Stimulated activated CD8-positive, alpha-beta memory T cell treated with anti-CD3 and anti-CD28 coated beads, Interleukin-12 subunit alpha, Interleukin-12 subunit beta, amount 100 ng/mL, for 24 hours (primary cell): Measurements from ENCODE around the gene SPACA1.
"Not testable (repeated sequence)": the region's sequence is repeated elsewhere in the genome, so short reads cannot be mapped to it uniquely, and the experiment has no call there.

Experiments used
- DNase-seq: peaks from one replicate; pipeline ENCODE4 v3.0.0-alpha.2; 2020; ENCODE audit errors: extremely low read depth

Gene SPACA1, protein sequence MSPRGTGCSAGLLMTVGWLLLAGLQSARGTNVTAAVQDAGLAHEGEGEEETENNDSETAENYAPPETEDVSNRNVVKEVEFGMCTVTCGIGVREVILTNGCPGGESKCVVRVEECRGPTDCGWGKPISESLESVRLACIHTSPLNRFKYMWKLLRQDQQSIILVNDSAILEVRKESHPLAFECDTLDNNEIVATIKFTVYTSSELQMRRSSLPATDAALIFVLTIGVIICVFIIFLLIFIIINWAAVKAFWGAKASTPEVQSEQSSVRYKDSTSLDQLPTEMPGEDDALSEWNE

DNA sequence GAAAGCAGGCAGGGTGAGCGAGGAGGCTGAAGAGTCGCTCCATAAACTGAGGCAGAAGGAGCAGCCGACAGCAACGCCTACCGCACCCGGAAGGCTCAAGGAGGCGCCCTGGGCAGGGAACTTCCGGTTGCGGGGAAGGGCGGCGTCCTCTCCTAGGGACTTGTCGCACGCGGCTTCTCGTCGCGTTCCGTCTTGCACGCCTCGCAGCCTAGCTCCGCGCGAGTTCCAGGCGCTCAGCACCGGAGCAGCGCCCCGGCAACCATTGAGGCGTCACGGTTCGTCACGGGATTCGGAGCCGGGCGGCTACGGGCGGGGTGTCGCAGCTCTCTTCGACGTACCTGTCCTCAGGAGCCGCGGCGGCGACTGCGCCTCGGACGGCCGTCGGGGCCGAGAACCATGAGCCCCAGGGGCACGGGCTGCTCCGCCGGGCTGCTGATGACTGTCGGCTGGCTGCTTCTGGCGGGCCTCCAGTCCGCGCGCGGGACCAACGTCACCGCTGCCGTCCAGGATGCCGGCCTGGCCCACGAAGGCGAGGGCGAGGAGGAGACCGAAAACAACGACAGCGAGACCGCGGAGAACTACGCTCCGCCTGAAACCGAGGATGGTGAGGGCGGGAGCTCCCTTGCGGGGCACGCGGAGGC is at the start of gene SPACA1:
Gene SPACA1, plus strand, starts transcription at position 332 of the 641 bp plus-strand sequence. Its CDS starts 65 bp downstream, at position 397.
- no peak for DNase-seq

DNA sequence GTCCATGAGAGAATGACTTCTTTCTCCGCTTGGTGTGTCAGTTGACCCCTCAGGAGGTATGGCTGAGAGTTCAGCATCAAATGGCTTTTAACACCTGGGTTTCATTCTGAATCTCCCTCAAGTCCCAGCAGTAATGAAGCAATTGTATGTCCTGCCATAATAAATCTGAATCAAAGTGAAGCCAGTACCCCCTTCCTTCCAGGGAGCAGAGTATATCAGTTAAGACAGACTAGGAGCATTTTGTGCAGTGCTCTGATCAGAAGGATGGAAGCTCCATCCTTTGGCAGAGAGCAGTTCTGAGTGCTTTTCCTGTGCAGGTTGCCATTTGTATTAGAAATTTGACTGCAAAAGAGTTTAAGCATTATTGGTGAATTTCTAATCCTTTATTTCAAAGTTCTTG is 46.9 kb upstream of the SPACA1 start:
- no peak for DNase-seq

- not testable (repeated sequence) for DNase-seq
Observed at GRCh38 chr6:88001279-88001678, 46.4 kb upstream of the SPACA1 start.

DNA sequence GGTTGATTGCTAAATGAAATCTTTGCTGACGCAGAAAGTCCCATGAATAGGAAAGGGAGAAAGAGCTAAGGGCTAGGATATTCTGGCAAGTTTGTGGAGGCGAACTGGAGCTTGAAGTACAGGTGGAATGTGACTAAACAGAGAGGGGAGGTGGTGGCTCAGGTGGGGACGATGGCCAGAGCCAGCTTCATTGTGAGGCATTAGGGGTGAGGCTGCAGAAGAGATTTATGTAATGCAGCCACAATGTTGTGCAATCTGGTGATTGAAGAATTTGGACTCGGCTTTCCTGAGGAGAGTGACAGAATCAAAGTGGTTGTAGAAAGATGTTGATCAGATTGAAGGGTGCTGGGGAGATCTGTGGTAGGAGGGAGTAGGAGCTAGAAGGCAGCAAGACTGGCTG is 42.9 kb upstream of the SPACA1 start:
- DNase-seq, result no peak

GRCh38 chr6:88006557-88006956 is 41.1 kb upstream of the SPACA1 start:
- DNase-seq, result no peak

DNA sequence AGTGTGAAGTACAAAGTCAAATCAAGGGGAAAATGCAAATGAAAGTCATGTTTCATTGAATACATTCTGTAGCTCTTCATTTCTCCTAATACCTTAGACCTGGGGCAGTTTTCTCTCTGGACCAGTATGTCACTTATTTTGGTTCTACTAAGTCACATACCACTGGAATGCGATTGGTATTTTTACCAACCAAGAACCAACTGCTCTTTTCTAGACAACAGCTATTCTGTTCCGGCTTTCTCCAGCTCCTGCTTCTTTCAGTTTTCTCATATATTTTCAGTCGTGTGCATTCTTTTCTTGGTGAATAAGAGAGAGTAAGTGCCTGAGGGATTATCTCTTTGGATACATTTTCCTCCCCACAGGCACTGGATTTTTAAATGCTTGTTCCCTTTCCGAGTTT is 39.2 kb upstream of the SPACA1 start:
- DNase-seq, result no peak

DNA sequence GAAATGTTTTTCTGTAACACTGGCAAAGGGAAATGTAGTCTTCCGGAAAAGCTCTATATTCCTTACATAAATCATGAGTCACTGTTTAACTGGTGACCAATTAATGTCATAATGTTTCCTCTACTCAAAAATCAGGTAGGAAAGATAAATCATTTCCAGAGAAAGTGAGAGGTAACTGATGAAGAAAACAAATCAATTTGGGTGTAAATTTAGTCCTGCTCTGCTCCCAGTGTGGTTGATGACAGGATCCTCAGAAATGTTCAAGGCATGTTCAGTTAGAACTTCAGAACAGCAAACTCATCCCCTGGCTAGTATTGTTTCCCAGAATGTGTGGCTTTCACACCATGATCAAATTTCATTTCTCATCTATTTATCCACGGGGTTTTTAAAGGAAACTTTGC is 38.8 kb upstream of the SPACA1 start:
- no peak for DNase-seq

GRCh38 chr6:88013015-88013414 is 34.6 kb upstream of the SPACA1 start:
- DNase-seq, result no peak

DNA sequence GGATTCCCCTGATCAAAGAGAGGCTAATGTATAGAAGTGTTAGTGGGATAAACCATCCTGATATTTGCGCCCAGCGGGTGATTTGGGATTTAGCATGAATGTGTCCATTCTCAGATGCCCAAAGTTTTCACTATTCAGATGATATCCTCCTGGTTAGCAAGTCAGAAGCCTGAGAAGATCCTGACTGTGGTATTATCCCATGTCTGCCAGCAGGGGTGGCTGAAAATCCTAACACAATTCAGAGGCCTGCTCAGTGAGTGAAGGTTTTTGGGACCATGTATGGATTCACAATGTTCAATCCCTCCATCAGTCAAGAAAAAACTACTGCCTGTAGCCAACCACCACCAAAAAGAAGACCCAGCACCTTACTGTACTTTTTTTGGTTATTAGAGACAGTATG is 34.1 kb upstream of the SPACA1 start:
- no peak for DNase-seq

DNA sequence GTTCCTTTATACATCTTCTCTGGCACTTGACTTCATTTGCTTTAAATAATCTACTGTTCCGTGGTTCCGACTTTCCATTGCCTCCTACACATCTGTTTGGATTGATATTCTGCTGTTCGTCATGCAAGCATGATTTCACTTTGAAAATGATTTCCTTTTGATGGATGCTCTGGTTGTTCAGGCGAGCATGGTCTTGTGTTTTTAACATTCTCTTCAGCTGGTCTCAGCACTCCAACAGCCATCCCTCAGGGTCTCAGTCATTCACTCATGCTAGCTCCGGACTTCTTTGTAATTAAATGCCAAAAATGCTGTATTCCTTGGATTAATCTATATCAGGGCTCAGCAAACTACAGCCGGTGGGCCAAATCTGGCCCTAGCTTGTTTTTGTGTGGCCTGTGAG is 27.2 kb upstream of the SPACA1 start:
- no peak for DNase-seq

DNA sequence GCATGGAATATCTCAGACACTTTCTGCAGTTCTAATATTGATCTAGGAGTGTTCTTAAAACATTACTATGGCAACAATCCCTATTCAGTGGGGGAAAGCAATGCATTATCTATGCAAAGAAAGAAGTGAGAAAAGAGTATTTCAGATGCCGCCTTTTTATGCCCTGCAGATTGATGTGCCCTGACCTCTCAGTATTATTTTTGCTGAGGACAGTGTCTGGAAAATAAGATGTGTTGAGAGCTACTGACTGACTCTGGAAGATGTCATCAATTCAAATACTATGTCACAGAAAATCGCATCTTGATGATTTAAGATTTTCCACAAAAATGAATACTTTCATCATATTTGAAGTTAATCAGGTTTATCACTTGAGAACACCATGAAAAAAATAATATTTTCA is 22.9 kb upstream of the SPACA1 start:
- DNase-seq, result no peak

- DNase-seq, result no peak
Observed at GRCh38 chr6:88031550-88031949, 16.1 kb upstream of the SPACA1 start.

DNA sequence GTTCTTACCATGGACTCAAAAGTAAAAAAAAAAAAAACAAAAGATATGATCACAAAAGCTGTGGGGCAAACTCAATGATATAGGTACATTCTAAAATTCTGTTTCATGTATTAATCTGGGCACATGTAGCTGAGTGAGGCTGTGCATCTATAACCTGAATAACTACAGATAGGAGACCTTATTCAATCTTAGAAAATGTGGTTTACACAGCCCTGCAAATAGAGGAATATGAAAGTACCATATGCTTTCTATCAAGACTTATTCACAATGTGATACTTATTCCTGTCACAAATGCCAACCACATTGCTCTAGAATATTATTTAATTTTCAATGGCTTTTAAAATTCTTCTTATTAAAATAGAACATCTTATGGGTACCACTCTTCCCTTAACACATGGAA is 3.1 kb upstream of the SPACA1 start:
- no peak for DNase-seq

DNA sequence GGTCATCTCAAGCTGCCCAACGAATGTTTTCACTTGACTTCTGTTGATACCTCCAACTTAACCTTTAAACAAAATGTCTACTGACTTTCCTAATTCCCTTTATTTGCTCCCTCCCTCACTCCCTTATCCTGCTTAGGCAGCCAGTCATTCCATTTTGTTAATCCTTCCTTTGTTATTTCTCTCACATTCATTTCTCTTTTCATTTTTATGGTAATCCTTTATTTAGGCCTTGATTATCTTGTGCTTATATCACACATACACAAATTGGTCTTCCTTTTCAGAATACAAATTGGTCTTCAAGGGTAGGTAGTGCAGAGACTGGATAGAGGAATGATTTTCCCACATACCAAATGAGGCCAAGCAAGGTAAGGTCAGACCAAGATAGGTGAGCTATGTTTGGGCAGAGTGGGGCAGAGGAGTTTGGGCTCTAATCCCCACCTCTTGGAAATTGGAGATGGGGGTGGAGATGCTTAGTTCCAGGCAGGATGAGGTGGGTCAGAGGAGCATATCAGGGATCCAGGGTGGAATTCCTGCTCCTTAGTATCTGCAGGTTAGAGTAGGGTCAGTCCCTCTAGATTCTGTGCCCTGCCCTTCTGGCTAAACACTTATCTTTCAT is 2.0 kb upstream of the SPACA1 start:
- no peak for DNase-seq

GRCh38 chr6:88048578-88048977 is 937 bp downstream of the SPACA1 start:
- DNase-seq, result no peak

DNA sequence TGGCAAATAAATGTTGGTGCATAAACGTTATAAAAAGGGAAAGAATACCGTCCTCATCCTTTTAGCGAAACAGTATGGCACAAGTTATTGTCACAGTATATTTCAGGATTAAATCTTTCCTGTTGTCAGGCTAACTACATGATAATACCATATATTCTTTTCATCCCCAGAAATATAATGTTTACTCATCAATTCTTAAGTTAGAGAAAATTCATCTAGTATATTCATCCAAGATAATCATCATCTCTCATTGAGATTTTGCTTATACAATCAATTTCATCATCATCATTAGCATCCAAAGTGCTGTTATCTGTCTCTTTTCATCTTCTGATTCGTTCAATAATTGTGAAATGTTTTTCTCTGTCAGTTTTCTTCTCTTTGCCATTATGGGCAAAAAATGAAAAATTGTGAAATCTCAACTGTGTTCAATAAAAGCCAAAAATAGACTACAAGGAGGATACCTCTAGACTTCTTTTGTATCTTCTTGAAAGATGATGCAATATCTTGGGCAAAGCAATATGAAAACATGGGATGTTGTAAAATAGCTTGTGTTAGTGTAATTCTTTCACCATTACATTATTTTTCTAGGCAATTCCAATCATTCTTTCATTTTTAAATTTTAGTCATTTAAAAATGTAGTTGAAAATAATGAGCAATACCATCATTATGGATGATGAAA is 2.6 kb downstream of the SPACA1 start:
- DNase-seq, result no peak

GRCh38 chr6:88059191-88059590 is 11.6 kb downstream of the SPACA1 start:
- no peak for DNase-seq

DNA sequence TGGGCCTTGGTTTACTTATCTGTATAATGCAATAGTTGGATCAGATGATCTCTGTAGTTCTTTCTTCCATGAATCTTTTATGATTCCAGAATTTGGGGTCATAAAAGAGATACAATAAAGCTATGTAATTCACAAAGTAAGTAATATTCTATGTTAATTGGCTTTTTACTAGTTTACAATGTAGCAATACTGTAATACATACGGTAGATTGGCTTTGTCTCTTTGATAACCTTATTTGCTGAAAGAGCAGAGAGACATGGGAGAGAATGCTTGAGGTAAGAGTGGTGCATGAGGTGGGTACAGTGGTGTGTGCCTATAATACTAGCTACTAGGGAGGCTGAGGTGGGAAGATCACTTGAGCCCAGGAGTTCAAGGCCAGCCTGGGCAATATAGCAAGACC is 14.7 kb downstream of the SPACA1 start:
- DNase-seq, result no peak

- DNase-seq, result no peak
Observed at GRCh38 chr6:88072462-88072861, 24.8 kb downstream of the SPACA1 start.

- no peak for DNase-seq
Observed at GRCh38 chr6:88074791-88075190, 27.1 kb downstream of the SPACA1 start.

GRCh38 chr6:88077305-88077704 is 29.7 kb downstream of the SPACA1 start:
- DNase-seq, result no peak

- no peak for DNase-seq
Observed at GRCh38 chr6:88086792-88087191, 39.2 kb downstream of the SPACA1 start.

DNA sequence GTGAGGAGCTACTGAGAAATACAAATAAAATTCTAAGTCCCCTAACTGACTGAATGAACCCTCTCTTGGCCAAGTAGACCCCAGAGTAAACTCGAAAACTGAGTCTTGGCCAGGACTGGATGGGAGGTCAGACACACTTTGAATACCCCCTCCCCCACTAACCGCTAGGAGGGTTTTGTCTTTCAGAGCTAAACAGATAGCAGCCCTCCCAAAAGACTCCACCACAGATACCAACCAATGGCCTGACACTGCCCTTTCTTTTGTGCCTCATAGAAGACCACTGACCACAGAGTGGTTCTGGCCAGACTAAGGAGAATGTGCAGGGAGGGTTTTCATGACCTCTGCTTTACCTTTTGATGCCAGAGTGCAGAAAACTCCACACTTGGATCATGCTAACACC is 42.1 kb downstream of the SPACA1 start:
- DNase-seq, result no peak
